ENCODE measurements around the gene ALDH1A3. TPM values are rescaled to one million over a fixed set of nuclear protein-coding genes. Genes with fewer than 3 reads are reported as not detected.

The ALDH1A3 gene
- total and polyA plus RNA-seq, 2 of the 4 experiments (the other 2 are of a cell fraction), result 3.1 to 5.0 TPM

- Histone ChIP-seq H4K20me1 (ENCODE audit: insufficient read depth, low read length) (no peaks in the 10 kb centered on the region), H4K91ac (ENCODE audit: insufficient read depth, low read depth, low read length) (no peak overlapping the region), H2BK20ac (ENCODE audit: low read depth, low read length) (no peak overlapping the region), H2AFZ (replicated peaks; ENCODE audit: low read length, poor library complexity) (no peak overlapping the region), H3K4me1 (ENCODE audit: control insufficient read depth, insufficient read depth, low read length) (no peaks in the 10 kb centered on the region; the same call in 1 of the 2 replicates), H2AK9ac (replicated peaks; ENCODE audit: low read depth, low read length, poor library complexity) (no peak overlapping the region), H4K8ac (ENCODE audit: low read depth in 2 of 2, low read length in 2 of 2) (no peak overlapping the region), H3K23ac (ENCODE audit: low read depth, low read length) (no peak overlapping the region), H2AK5ac (ENCODE audit: low read depth, low read length) (no peak overlapping the region), H3K36me3 (ENCODE audit: control insufficient read depth, insufficient read depth, low read length) (no peaks in the 10 kb centered on the region), H2BK5ac (ENCODE audit: low read depth, low read length, poor library complexity, severe bottlenecking) (no peak overlapping the region), H2BK15ac (ENCODE audit: low read depth, low read length) (no peak overlapping the region), H4K5ac (ENCODE audit: low read depth, low read length) (no peak overlapping the region), H2BK120ac (ENCODE audit: low read depth, low read length) (no peak overlapping the region), H3K27me3 (ENCODE audit: control insufficient read depth, insufficient read depth, low read length) (peaks cover 54% of the 10 kb centered on the region), H3K56ac (ENCODE audit: extremely low read depth, insufficient read depth, low read length) (no peak overlapping the region), H3K18ac (ENCODE audit: low read depth, low read length) (no peak overlapping the region), H3K4me3 (ENCODE audit: insufficient read depth, low read depth, low read length) (no peak overlapping the region), H3K9ac (ENCODE audit: low read depth, low read length) (no peak overlapping the region), H3K9me1 (ENCODE audit: insufficient read depth, low read length) (no peaks in the 10 kb centered on the region), H3K14ac (replicated peaks; ENCODE audit: low read depth, low read length) (no peak overlapping the region), H3K9me3 (ENCODE audit: control insufficient read depth, insufficient read depth, low read length) (no peaks in the 10 kb centered on the region), H3K4me2 (ENCODE audit: low read depth, low read length) (no peak overlapping the region), H3K79me1 (ENCODE audit: low read depth in 1 of 2, low read length in 2 of 2) (no peaks in the 10 kb centered on the region), H3K4ac (ENCODE audit: low read depth, low read length) (no peak overlapping the region), H3K27ac (ENCODE audit: insufficient read depth, low read length) (no peak overlapping the region)
- POLR2A ChIA-PET (ENCODE audit: unreplicated experiment), result interaction anchor here (0.5 to 0.6 kb wide), 2 partner anchors 234 to 267 kb away, joined by 3 to 5 read pairs; no protein-coding TSS in a partner anchor
- ATAC-seq (ENCODE audit: low read depth), result no peak
- in situ Hi-C loops (cut with MboI; ENCODE audit: low sequenced_read_pairs) (no loop called here), dilution Hi-C loops (cut with HindIII; ENCODE audit: low sequenced_read_pairs, unreplicated experiment) (no loop called here), intact Hi-C loops (cut with micrococcal nuclease) (no loop called here)
- no peak for TF ChIP-seq RFX5 (IDR thresholded peaks at IDR 0.05; ENCODE audit: low read depth, low read length)
- no peak for TF ChIP-seq NFE2L2 (IDR thresholded peaks at IDR 0.05; ENCODE audit: low read depth, low read length)
- TF ChIP-seq BHLHE40 (IDR thresholded peaks at IDR 0.05; ENCODE audit: low read depth, low read length), result no peak
- no peak for TF ChIP-seq RCOR1 (IDR thresholded peaks at IDR 0.05; ENCODE audit: insufficient replicate concordance, low read length)
- TF ChIP-seq, protein P1, sequence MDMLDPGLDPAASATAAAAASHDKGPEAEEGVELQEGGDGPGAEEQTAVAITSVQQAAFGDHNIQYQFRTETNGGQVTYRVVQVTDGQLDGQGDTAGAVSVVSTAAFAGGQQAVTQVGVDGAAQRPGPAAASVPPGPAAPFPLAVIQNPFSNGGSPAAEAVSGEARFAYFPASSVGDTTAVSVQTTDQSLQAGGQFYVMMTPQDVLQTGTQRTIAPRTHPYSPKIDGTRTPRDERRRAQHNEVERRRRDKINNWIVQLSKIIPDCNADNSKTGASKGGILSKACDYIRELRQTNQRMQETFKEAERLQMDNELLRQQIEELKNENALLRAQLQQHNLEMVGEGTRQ (IDR thresholded peaks at IDR 0.05; ENCODE audit: low read depth, low read length), result no peak
- DNase-seq, result no peak
- CTCF ChIA-PET, result interaction anchor here (0.5 kb wide), 1 partner anchor 231 kb away, joined by 4 read pairs; no protein-coding TSS in a partner anchor
- BruUV-seq (replicated peaks), result no TSS peak
- 91% methylated on average over 8 of the region's 14 CpGs; no CpG with 5 or more reads in 1 of the 2 experiments for WGBS, 2 experiments (ENCODE audit: extremely low coverage in 2 of 2, insufficient read length in 1 of 2)
Observed at GRCh38 chr15:100881573-100882336, 2.1 kb downstream of the ALDH1A3 start.

Measured in IMR-90 (cell line).